Stimulated activated CD4-positive, alpha-beta T cell treated with anti-CD3 and anti-CD28 coated beads, Interleukin-2, amount 100 ng/mL, for 24 hours (primary cell): ENCODE measurements around the gene YY1.
A peak's percentile ranks its signal among the peaks of the same experiment; 100 is the strongest.
"Not testable (repeated sequence)": the region's sequence is repeated elsewhere in the genome, so short reads cannot be mapped to it uniquely, and the experiment has no call there.

Experiments
- DNase-seq, 2 donors: peaks; one replicate each; pipeline ENCODE4 v3.0.0-alpha.2; 2020

YY1 gene

GRCh38 chr14:100297320-100298300, 58.7 kb downstream of the YY1 start:
- DNase-seq: no peak

- no peak for DNase-seq
Observed at GRCh38 chr14:100298551-100299237, 59.8 kb downstream of the YY1 start.

GRCh38 chr14:100299238-100299560, 60.3 kb downstream of the YY1 start:
- no peak for DNase-seq

- no peak for DNase-seq
Observed at GRCh38 chr14:100302616-100303015, 63.7 kb downstream of the YY1 start.

GRCh38 chr14:100303179-100303578, 64.2 kb downstream of the YY1 start:
- peak in 1 of 2 donors; percentile 23 for DNase-seq

- DNase-seq: no peak
Observed at GRCh38 chr14:100303925-100304324, 65.0 kb downstream of the YY1 start.

- peak in 1 of 2 donors; percentile 33 for DNase-seq
Observed at GRCh38 chr14:100304825-100305323, 65.9 kb downstream of the YY1 start.

- peak; percentile 32 to 46 for DNase-seq
Observed at GRCh38 chr14:100305324-100306100, 66.6 kb downstream of the YY1 start.

GRCh38 chr14:100306101-100306997, 67.4 kb downstream of the YY1 start, which contains the start of gene SLC25A29:
TSS of gene SLC25A29 (minus strand) at chr14:100306444. CDS start at chr14:100306232, 212 bp downstream.
- peak; percentile 74 to 82 for DNase-seq

GRCh38 chr14:100306998-100307765, 68.2 kb downstream of the YY1 start:
- DNase-seq: no peak

GRCh38 chr14:100307766-100308426, 69.0 kb downstream of the YY1 start:
- DNase-seq: no peak

- not testable (repeated sequence) for DNase-seq
Observed at GRCh38 chr14:100308427-100308792, 69.5 kb downstream of the YY1 start.

- no peak for DNase-seq
Observed at GRCh38 chr14:100309028-100309737, 70.2 kb downstream of the YY1 start.

- DNase-seq: not testable (repeated sequence)
Observed at GRCh38 chr14:100312110-100312876, 73.3 kb downstream of the YY1 start.

- DNase-seq: no peak
Observed at GRCh38 chr14:100312877-100313400, 74.0 kb downstream of the YY1 start.

GRCh38 chr14:100313464-100314230, 74.7 kb downstream of the YY1 start:
- no peak for DNase-seq

GRCh38 chr14:100314724-100315123, 75.8 kb downstream of the YY1 start:
- DNase-seq: no peak

GRCh38 chr14:100317389-100317788, 78.4 kb downstream of the YY1 start:
- DNase-seq: no peak
